Endothelial cell of umbilical vein (primary cell): ENCODE data around the gene SMARCA2.

Experiments
- CTCF ChIP-seq, 2 donors: IDR thresholded peaks; 1 replicate in 1 of 2; 2 replicates in 1 of 2; pipeline ENCODE4 v1.5.1; 2011; ENCODE audit warnings: low read length in 2 of 2, mild to moderate bottlenecking in 2 of 2, moderate library complexity in 2 of 2, control low read depth in 1 of 2, inconsistent platforms in 1 of 2, low read depth in 1 of 2; ENCODE audit not compliant: insufficient read depth in 1 of 2; ENCODE audit errors: extremely low read depth in 1 of 2
- POLR2A ChIP-seq: IDR thresholded peaks from 2 replicates; pipeline ENCODE4 v1.6.1; 2012; ENCODE audit warnings: low read depth, mild to moderate bottlenecking, control low read depth, low read length

DNA sequence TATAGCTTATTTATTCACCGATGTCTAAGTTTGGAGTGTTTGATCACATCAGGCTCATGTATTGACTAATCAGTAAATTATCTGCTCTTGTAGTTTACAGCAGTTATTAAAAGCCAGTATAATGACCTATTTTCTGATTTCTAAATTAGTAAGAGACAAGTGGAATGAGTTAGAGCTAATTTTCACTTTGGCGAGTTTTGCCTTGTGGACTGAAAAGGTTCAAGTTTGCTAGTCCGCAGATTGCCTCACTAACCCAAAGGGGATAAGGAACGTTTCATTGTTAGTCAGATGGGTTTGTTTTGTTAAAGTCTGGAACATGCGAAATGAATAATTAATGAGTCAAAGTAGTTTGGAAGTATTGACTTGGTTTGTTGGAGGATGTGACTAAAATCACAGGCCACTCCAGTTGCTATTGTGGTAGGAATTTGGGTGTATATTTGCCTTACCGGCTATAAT lies 40.1 kb downstream of the SMARCA2 start:
- TF ChIP-seq CTCF (IDR thresholded peaks at IDR 0.05; ENCODE audit: extremely low read depth in 1 of 2, insufficient read depth in 1 of 2, low read depth in 1 of 2, low read length in 2 of 2) = no peak
- no peak for TF ChIP-seq POLR2A
